Left lung (tissue), 10 donors: ENCODE results near the gene PCLAF. TPM values are rescaled to one million over a fixed set of nuclear protein-coding genes. Genes with fewer than 3 reads are reported as not detected.

ENCODE experiments used
- ATAC-seq: fragments of 200-7000 bp; cut with Tn5 transposase; one replicate; pipeline ENCODE4 v1.9.1; 2020; ENCODE audit warnings: moderate library complexity
- DNase-seq, 4 donors: peaks; one replicate each; pipeline ENCODE4 v3.0.0-alpha.2; 2013 to 2020
- H3K27ac ChIP-seq, 2 donors: fragments of 200-600 bp; sonication (generic) in 1 of 2; one replicate each; pipeline versions ENCODE4 v1.5.0 to v1.8.0; 2020 to 2021
- H3K27me3 ChIP-seq, 2 donors: fragments of 200-600 bp; sonication (generic) in 1 of 2; one replicate each; pipeline versions ENCODE4 v1.5.0 to v1.8.0; 2020 to 2021
- H3K36me3 ChIP-seq, 2 donors: fragments of 200-600 bp; sonication (generic) in 1 of 2; one replicate each; pipeline versions ENCODE4 v1.5.0 to v1.8.0; 2020 to 2021
- H3K4me1 ChIP-seq, 2 donors: fragments of 200-600 bp; one replicate each; pipeline ENCODE4 v1.8.0; 2021
- H3K4me3 ChIP-seq, 2 donors: fragments of 200-600 bp; sonication (generic) in 1 of 2; one replicate each; pipeline versions ENCODE4 v1.5.0 to v1.8.0; 2020 to 2021; ENCODE audit warnings: mild to moderate bottlenecking in 1 of 2
- H3K9me3 ChIP-seq, 2 donors: fragments of 200-600 bp; sonication (generic) in 1 of 2; one replicate each; pipeline versions ENCODE4 v1.5.0 to v1.8.0; 2020 to 2021
- intact Hi-C, 2 donors: fragments of 100-400 bp; cut with DNase I; formaldehyde crosslinking; loops; one replicate each; pipeline versions ENCODE4 v1.11.2 to v1.14.2; 2022
- polyA plus RNA-seq, 6 donors: library from polyadenylated mRNA; unstranded; fragments of 120-200 nt; gene quantifications; one replicate each; pipeline ENCODE4 v1.2.1, GENCODE V29; 2013; ENCODE audit not compliant: insufficient read length in 6 of 6
- total RNA-seq, 2 donors: library from RNA; stranded (reverse); fragmentation: NEBNext Ultra II Directional; extraction: Animal tissue kit (Norgen Biotek cat#: 25700); gene quantifications; one replicate each; pipeline ENCODE4 v1.2.1, GENCODE V29; 2021
- TF ChIP-seq, protein P1 (sequence below), 2 donors: fragments of 200-600 bp; sonication (generic) in 1 of 2; IDR thresholded peaks; one replicate each; pipeline versions ENCODE4 v1.5.0 to v1.8.0; 2021; ENCODE audit warnings: antibody characterized with exemption in 2 of 2
- donor health status: DM: no; HTN: yes; CAD: no.
- donor health status: DM: no; HTN: no; CAD: no.

The PCLAF gene
- total and polyA plus RNA-seq, 8 donors, result 12.3 to 58.9 (median 36.9) TPM

- DNase-seq, result peak in 2 of 4 donors; percentile 29 to 53
- no peak overlapping the region for H3K27ac ChIP-seq
- H3K27me3 ChIP-seq, result no peaks in the 10 kb centered on the region
- H3K9me3 ChIP-seq, result no peaks in the 10 kb centered on the region
- H3K4me1 ChIP-seq, result peaks cover 0 to 13% of the 10 kb centered on the region in 2 donors
- ATAC-seq, result peak; percentile 33
- H3K36me3 ChIP-seq, result peaks cover 0 to 75% of the 10 kb centered on the region in 2 donors
- TF ChIP-seq, protein P1, sequence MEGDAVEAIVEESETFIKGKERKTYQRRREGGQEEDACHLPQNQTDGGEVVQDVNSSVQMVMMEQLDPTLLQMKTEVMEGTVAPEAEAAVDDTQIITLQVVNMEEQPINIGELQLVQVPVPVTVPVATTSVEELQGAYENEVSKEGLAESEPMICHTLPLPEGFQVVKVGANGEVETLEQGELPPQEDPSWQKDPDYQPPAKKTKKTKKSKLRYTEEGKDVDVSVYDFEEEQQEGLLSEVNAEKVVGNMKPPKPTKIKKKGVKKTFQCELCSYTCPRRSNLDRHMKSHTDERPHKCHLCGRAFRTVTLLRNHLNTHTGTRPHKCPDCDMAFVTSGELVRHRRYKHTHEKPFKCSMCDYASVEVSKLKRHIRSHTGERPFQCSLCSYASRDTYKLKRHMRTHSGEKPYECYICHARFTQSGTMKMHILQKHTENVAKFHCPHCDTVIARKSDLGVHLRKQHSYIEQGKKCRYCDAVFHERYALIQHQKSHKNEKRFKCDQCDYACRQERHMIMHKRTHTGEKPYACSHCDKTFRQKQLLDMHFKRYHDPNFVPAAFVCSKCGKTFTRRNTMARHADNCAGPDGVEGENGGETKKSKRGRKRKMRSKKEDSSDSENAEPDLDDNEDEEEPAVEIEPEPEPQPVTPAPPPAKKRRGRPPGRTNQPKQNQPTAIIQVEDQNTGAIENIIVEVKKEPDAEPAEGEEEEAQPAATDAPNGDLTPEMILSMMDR (IDR thresholded peaks at IDR 0.05), result no peak
- intact Hi-C loops, result loop anchor here in 1 of 2 donors (10.0 kb wide), 1 partner anchor 228 kb away; no protein-coding TSS in a partner anchor
- H3K4me3 ChIP-seq, result no peak overlapping the region
Observed at GRCh38 chr15:64426845-64427465, 45.7 kb upstream of the PCLAF start.

DNA sequence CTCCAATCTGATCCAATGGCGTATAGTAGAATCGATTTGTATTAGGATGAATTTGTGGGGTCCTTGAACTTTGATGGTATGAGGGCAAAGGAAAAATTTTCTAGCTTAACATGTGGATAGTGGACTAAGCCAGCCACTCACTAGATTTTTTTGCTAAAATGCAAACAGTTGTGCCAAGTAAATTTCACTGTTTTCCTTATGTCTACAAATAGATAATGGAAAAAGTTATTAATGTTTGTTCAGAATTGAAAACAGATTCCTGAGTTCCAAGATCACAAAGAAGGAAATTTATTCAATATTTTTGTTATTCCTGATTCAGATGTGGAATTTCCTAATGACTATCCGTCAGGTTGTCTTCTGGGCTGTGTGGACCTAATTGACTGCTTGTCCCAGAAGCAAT, 44.0 kb upstream of the PCLAF start:
- no peak for ATAC-seq
- no peak for DNase-seq
- Histone ChIP-seq H3K4me1 (peaks cover 0 to 11% of the 10 kb centered on the region in 2 donors), H3K27ac (no peak overlapping the region), H3K27me3 (no peaks in the 10 kb centered on the region), H3K9me3 (no peaks in the 10 kb centered on the region), H3K4me3 (no peak overlapping the region), H3K36me3 (peaks cover 0 to 81% of the 10 kb centered on the region in 2 donors)
- intact Hi-C loops, result loop anchor here in 1 of 2 donors (10.0 kb wide), 1 partner anchor 230 kb away; no protein-coding TSS in a partner anchor
- TF ChIP-seq, protein P1 (IDR thresholded peaks at IDR 0.05), result no peak

GRCh38 chr15:64423970-64424369, 42.7 kb upstream of the PCLAF start:
- ATAC-seq (no peak), DNase-seq (no peak)
- no peak overlapping the region for H3K27ac ChIP-seq
- H3K4me1 ChIP-seq, result no peaks in the 10 kb centered on the region
- intact Hi-C loops, result loop anchor here in 1 of 2 donors (10.0 kb wide), 1 partner anchor 231 kb away; no protein-coding TSS in a partner anchor
- H3K4me3 ChIP-seq, result no peak overlapping the region
- H3K36me3 ChIP-seq, result peaks cover 0 to 94% of the 10 kb centered on the region in 2 donors
- TF ChIP-seq, protein P1 (IDR thresholded peaks at IDR 0.05), result no peak
- H3K27me3 ChIP-seq, result no peaks in the 10 kb centered on the region
- H3K9me3 ChIP-seq, result no peaks in the 10 kb centered on the region

DNA sequence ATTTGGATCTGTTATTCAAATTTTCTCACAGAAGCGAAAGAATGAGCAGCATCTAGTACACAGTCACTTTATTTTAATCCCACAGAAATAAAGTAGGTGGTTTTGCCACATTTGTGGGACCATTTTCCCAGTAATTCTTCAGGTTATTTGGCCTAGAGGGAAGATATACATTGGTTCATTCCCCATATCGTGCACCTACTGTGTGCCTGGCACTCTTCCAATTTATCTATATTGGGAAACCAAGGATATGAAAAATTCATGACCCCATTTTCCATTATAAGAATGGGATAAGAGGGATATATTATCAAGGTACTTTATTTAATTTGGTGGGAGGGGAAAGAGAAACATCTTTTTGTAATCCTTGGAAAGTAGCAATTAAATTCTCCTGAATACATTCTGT, 41.5 kb upstream of the PCLAF start:
- intact Hi-C loops, result loop anchor here in 1 of 2 donors (10.0 kb wide), 1 partner anchor 232 kb away; no protein-coding TSS in a partner anchor
- H3K36me3 ChIP-seq, result peaks cover 0 to 100% of the 10 kb centered on the region in 2 donors
- no peak overlapping the region for H3K27ac ChIP-seq
- TF ChIP-seq, protein P1 (IDR thresholded peaks at IDR 0.05), result no peak
- H3K9me3 ChIP-seq, result no peaks in the 10 kb centered on the region
- H3K4me3 ChIP-seq, result no peak overlapping the region
- H3K4me1 ChIP-seq, result no peaks in the 10 kb centered on the region
- no peak for ATAC-seq
- H3K27me3 ChIP-seq, result no peaks in the 10 kb centered on the region
- no peak for DNase-seq

GRCh38 chr15:64412216-64412615, 31.0 kb upstream of the PCLAF start:
- Histone ChIP-seq H3K27ac (no peak overlapping the region), H3K4me1 (no peaks in the 10 kb centered on the region), H3K4me3 (no peak overlapping the region), H3K36me3 (peaks cover 0 to 91% of the 10 kb centered on the region in 2 donors), H3K27me3 (no peaks in the 10 kb centered on the region), H3K9me3 (no peaks in the 10 kb centered on the region)
- DNase-seq (no peak), ATAC-seq (no peak)
- TF ChIP-seq, protein P1 (IDR thresholded peaks at IDR 0.05), result no peak
- intact Hi-C loops, result no loop called here
